GM12878 (cell line): Measurements from ENCODE around the gene SORCS2. TPM values are rescaled to one million over a fixed set of nuclear protein-coding genes. Genes with fewer than 3 reads are reported as not detected.

Source experiments
- ASH2L ChIP-seq: fragments of 300-600, 200-600 bp; sonication (generic); IDR thresholded peaks from 2 replicates; pipeline ENCODE4 v1.6.1; 2017; ENCODE audit warnings: low read depth, mild to moderate bottlenecking, borderline replicate concordance
- ATF2 ChIP-seq: IDR thresholded peaks from 2 replicates; pipeline ENCODE4 v1.6.1; 2012; ENCODE audit warnings: low read length, inconsistent platforms
- BRCA1 ChIP-seq: IDR thresholded peaks from 2 replicates; pipeline ENCODE4 v1.6.1; 2011; ENCODE audit warnings: low read depth, low read length, improper control_type of control experiment
- ETV6 ChIP-seq, 2 experiments: fragments of 450-650 bp in 1 of 2; IDR thresholded peaks in 1 of 2; conservative IDR thresholded peaks in 1 of 2; 2 replicates each; pipeline ENCODE4 v1.6.1; 2014; ENCODE audit warnings: antibody characterized with exemption in 1 of 2, borderline replicate concordance in 1 of 2, low read depth in 1 of 2, mild to moderate bottlenecking in 1 of 2, moderate library complexity in 1 of 2
- GABPA ChIP-seq: IDR thresholded peaks from 2 replicates; pipeline ENCODE4 v1.6.1; 2014; ENCODE audit warnings: antibody characterized with exemption, low read depth, mild to moderate bottlenecking, inconsistent platforms
- HDGF ChIP-seq: fragments of 450-650 bp; IDR thresholded peaks from 2 replicates; pipeline ENCODE4 v1.6.1; 2016; ENCODE audit warnings: antibody characterized with exemption
- HSF1 ChIP-seq: fragments of 150-350 bp; IDR thresholded peaks from 2 replicates; pipeline ENCODE4 v1.6.1; 2014; ENCODE audit warnings: mild to moderate bottlenecking, low read depth, low read length
- MEF2A ChIP-seq: IDR thresholded peaks from 2 replicates; pipeline ENCODE4 v1.6.1; 2011; ENCODE audit warnings: low read depth, mild to moderate bottlenecking, low read length, moderate library complexity; ENCODE audit not compliant: insufficient read depth
- MTA2 ChIP-seq: fragments of 450-650 bp; IDR thresholded peaks from 2 replicates; pipeline ENCODE4 v1.6.1; 2016; ENCODE audit warnings: low read depth, mild to moderate bottlenecking, moderate library complexity
- MYB ChIP-seq: fragments of 150-350 bp; IDR thresholded peaks from 2 replicates; pipeline ENCODE4 v1.6.1; 2014; ENCODE audit warnings: mild to moderate bottlenecking, low read depth, low read length, borderline replicate concordance
- POLR2A ChIP-seq: IDR thresholded peaks from 2 replicates; pipeline ENCODE4 v1.6.1; 2011; ENCODE audit warnings: low read depth, mild to moderate bottlenecking, low read length
- POLR2AphosphoS2 ChIP-seq: IDR thresholded peaks from 2 replicates; pipeline ENCODE4 v1.6.1; 2011; ENCODE audit warnings: low read depth, mild to moderate bottlenecking, low read length, improper control_type of control experiment, moderate library complexity
- RCOR1 ChIP-seq: conservative IDR thresholded peaks from 2 replicates; pipeline ENCODE4 v1.6.1; 2012; ENCODE audit warnings: low read depth, low read length, improper control_type of control experiment
- RFX5 ChIP-seq: IDR thresholded peaks from 2 replicates; pipeline ENCODE4 v1.6.1; 2011; ENCODE audit warnings: low read depth, low read length, improper control_type of control experiment
- RUNX3 ChIP-seq: IDR thresholded peaks from 2 replicates; pipeline ENCODE4 v1.6.1; 2012; ENCODE audit warnings: low read length, inconsistent platforms
- ZNF24 ChIP-seq: fragments of 450-650 bp; IDR thresholded peaks from 2 replicates; pipeline ENCODE4 v1.6.1; 2017; ENCODE audit warnings: antibody characterized with exemption, mild to moderate bottlenecking
- polyA plus RNA-seq, 11 experiments: library from polyadenylated mRNA; depleted of rRNA in 4 of 11; unstranded in 6 of 11; stranded (reverse) in 5 of 11; fragments of >200 nt; fragmentation: Nextera tagmentation in 4 of 11; fragmentation: Illumina TruSeq in 1 of 11; extraction: Ambion mirVana in 4 of 11; extraction: Trizol in 1 of 11; gene quantifications; 1 replicate in 1 of 11; 2 replicates in 10 of 11; pipeline versions ENCODE4 v1.2.1 to v1.2.3, GENCODE V29; 2011 to 2016; ENCODE audit warnings: inconsistent platforms in 2 of 11, missing spikeins in 2 of 11, low read depth in 1 of 11
- total RNA-seq, 4 experiments: library from RNA; depleted of rRNA in 3 of 4; stranded (reverse); fragments of >200 nt in 3 of 4; fragmentation: Illumina TruSeq in 1 of 4; extraction: Trizol in 1 of 4; gene quantifications; 2 replicates each; pipeline versions ENCODE4 v1.2.1 to v1.2.3, GENCODE V29; 2013 to 2021
- TF ChIP-seq, protein P1 (sequence below): fragments of 450-650 bp; conservative IDR thresholded peaks from 2 replicates; pipeline ENCODE4 v1.6.1; 2017; ENCODE audit warnings: mild to moderate bottlenecking, moderate library complexity

The SORCS2 gene
- total and polyA plus RNA-seq, 10 of the 15 experiments (the other 5 are each of a cell fraction or from before 2014, with no cell fraction given): 0.01 to 0.15 (median 0.05) TPM; not detected in 5

- no peak for TF ChIP-seq HSF1
- TF ChIP-seq ATF2: no peak
- TF ChIP-seq HDGF: no peak
- TF ChIP-seq ZNF24: no peak
- TF ChIP-seq POLR2A: no peak
- TF ChIP-seq MTA2: no peak
- TF ChIP-seq MYB: no peak
- TF ChIP-seq MEF2A: no peak
- TF ChIP-seq RFX5: no peak
- no peak for TF ChIP-seq RCOR1
- no peak for TF ChIP-seq POLR2AphosphoS2
- peak; percentile 81 for TF ChIP-seq RUNX3
- TF ChIP-seq, protein P1, sequence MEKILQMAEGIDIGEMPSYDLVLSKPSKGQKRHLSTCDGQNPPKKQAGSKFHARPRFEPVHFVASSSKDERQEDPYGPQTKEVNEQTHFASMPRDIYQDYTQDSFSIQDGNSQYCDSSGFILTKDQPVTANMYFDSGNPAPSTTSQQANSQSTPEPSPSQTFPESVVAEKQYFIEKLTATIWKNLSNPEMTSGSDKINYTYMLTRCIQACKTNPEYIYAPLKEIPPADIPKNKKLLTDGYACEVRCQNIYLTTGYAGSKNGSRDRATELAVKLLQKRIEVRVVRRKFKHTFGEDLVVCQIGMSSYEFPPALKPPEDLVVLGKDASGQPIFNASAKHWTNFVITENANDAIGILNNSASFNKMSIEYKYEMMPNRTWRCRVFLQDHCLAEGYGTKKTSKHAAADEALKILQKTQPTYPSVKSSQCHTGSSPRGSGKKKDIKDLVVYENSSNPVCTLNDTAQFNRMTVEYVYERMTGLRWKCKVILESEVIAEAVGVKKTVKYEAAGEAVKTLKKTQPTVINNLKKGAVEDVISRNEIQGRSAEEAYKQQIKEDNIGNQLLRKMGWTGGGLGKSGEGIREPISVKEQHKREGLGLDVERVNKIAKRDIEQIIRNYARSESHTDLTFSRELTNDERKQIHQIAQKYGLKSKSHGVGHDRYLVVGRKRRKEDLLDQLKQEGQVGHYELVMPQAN: no peak
- TF ChIP-seq GABPA: no peak
- TF ChIP-seq BRCA1: no peak
- TF ChIP-seq ASH2L: no peak
- TF ChIP-seq ETV6 (conservative IDR thresholded peaks at IDR 0.05 in 1 of 2, IDR thresholded peaks at IDR 0.05 in 1 of 2; ENCODE audit: borderline replicate concordance in 1 of 2, low read depth in 1 of 2): peak in 1 of 2 experiments; percentile 45; a peak in 1 of 4 replicates
- TF ChIP-seq, all 136 proteins: peak for 5
These were observed 457.6 kb downstream of the SORCS2 start (continued) for GRCh38 chr4:7649741-7650531.
